ENCODE results near the gene BANK1.
"Not testable (repeated sequence)": the region's sequence is repeated elsewhere in the genome, so short reads cannot be mapped to it uniquely, and the experiment has no call there.

The BANK1 gene

DNA sequence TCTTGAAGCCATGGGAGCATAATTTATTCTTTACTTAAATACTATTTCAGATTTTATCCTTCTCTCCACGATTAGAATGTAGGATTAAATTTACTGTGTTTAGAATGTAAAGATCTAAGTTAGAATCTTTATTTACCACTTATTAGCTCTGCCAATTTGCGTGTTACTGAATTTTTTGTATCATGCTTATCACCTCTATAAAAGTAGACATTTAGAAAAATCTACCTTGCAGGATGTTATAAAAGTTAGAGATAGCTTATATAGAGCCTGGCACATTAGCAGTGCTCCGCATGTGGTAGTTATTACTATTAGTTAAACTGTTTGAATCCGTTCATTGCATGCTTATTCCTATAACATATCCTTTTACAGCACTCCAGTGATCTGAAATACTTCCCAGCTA is 97.9 kb downstream of the BANK1 start:
- TF ChIP-seq ZNF70 (CRISPR knock-in tag; IDR thresholded peaks at IDR 0.05): no peak
- no peak for TF ChIP-seq ZNF565 (CRISPR knock-in tag; conservative IDR thresholded peaks at IDR 0.05; ENCODE audit: low read depth)
- no peak for TF ChIP-seq ESRRG (CRISPR knock-in tag; IDR thresholded peaks at IDR 0.05)
- TF ChIP-seq, protein P1, sequence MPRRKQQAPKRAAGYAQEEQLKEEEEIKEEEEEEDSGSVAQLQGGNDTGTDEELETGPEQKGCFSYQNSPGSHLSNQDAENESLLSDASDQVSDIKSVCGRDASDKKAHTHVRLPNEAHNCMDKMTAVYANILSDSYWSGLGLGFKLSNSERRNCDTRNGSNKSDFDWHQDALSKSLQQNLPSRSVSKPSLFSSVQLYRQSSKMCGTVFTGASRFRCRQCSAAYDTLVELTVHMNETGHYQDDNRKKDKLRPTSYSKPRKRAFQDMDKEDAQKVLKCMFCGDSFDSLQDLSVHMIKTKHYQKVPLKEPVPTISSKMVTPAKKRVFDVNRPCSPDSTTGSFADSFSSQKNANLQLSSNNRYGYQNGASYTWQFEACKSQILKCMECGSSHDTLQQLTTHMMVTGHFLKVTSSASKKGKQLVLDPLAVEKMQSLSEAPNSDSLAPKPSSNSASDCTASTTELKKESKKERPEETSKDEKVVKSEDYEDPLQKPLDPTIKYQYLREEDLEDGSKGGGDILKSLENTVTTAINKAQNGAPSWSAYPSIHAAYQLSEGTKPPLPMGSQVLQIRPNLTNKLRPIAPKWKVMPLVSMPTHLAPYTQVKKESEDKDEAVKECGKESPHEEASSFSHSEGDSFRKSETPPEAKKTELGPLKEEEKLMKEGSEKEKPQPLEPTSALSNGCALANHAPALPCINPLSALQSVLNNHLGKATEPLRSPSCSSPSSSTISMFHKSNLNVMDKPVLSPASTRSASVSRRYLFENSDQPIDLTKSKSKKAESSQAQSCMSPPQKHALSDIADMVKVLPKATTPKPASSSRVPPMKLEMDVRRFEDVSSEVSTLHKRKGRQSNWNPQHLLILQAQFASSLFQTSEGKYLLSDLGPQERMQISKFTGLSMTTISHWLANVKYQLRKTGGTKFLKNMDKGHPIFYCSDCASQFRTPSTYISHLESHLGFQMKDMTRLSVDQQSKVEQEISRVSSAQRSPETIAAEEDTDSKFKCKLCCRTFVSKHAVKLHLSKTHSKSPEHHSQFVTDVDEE (CRISPR knock-in tag; IDR thresholded peaks at IDR 0.05): no peak
- no peak for TF ChIP-seq TCF4 (CRISPR knock-in tag; IDR thresholded peaks at IDR 0.05; ENCODE audit: borderline replicate concordance)
- TF ChIP-seq, protein P2, sequence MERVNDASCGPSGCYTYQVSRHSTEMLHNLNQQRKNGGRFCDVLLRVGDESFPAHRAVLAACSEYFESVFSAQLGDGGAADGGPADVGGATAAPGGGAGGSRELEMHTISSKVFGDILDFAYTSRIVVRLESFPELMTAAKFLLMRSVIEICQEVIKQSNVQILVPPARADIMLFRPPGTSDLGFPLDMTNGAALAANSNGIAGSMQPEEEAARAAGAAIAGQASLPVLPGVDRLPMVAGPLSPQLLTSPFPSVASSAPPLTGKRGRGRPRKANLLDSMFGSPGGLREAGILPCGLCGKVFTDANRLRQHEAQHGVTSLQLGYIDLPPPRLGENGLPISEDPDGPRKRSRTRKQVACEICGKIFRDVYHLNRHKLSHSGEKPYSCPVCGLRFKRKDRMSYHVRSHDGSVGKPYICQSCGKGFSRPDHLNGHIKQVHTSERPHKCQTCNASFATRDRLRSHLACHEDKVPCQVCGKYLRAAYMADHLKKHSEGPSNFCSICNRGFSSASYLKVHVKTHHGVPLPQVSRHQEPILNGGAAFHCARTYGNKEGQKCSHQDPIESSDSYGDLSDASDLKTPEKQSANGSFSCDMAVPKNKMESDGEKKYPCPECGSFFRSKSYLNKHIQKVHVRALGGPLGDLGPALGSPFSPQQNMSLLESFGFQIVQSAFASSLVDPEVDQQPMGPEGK (CRISPR knock-in tag; IDR thresholded peaks at IDR 0.05; ENCODE audit: borderline replicate concordance): no peak
- TF ChIP-seq, protein P3, sequence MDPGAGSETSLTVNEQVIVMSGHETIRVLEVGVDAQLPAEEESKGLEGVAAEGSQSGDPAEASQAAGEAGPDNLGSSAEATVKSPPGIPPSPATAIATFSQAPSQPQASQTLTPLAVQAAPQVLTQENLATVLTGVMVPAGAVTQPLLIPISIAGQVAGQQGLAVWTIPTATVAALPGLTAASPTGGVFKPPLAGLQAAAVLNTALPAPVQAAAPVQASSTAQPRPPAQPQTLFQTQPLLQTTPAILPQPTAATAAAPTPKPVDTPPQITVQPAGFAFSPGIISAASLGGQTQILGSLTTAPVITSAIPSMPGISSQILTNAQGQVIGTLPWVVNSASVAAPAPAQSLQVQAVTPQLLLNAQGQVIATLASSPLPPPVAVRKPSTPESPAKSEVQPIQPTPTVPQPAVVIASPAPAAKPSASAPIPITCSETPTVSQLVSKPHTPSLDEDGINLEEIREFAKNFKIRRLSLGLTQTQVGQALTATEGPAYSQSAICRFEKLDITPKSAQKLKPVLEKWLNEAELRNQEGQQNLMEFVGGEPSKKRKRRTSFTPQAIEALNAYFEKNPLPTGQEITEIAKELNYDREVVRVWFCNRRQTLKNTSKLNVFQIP (CRISPR knock-in tag; IDR thresholded peaks at IDR 0.05; ENCODE audit: borderline replicate concordance, low read depth): no peak
- ATAC-seq: no peak

DNA sequence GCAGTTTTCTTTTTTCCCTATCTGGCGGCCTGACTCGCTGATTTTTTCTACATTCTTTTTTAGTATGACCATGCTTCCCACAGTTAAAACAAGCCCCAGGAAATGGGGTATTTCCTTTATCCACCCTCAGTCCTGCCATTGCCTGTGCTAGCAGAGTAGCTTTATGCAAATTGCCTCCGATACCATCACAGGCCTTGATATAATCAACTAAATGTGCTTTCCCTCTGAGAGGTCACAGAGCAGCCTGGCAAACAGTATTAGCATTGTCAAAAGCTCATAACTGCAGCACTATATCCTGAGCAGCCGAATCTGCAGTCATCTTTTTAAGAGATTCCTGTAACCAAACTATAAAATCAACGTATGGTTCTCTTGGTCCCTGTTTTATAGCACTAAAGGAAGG is 115.0 kb downstream of the BANK1 start:
- ATAC-seq: not testable (repeated sequence)

DNA sequence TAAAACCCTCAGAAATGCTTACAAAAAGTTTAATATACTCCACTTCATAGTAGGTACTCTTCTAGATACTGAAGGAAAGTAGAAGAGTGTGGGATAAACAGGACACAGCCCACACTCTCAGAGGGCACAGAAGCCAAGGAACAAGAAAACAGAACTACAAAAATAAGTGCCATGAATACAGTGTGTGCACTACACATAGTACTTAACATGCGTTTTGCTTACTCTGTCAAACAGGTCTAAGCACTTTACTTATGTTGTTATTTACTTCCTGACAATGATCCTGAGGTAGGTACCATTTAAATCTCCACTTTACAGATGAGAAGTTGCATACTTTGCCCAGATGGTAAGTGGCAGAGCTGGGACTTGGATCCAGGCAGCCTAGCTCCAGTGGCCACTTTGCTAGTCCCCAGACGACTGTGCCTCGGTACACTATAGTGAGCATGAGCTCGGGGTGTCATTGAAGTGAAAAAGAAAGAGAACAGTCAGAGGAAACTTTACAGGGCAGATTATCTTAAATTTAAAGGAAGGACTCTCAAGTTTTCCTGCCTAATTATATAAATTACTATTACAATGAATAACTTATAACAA is 120.3 kb downstream of the BANK1 start:
- ATAC-seq: no peak
- TF ChIP-seq RARB (CRISPR knock-in tag; IDR thresholded peaks at IDR 0.05): no peak
- no peak for TF ChIP-seq BACH2 (CRISPR knock-in tag; IDR thresholded peaks at IDR 0.05; ENCODE audit: borderline replicate concordance)
- TF ChIP-seq, protein P1 (CRISPR knock-in tag; IDR thresholded peaks at IDR 0.05): no peak
- no peak for TF ChIP-seq TCF4 (CRISPR knock-in tag; IDR thresholded peaks at IDR 0.05; ENCODE audit: borderline replicate concordance)
- no peak for TF ChIP-seq ZFP30 (CRISPR knock-in tag; IDR thresholded peaks at IDR 0.05)
- TF ChIP-seq, protein P4, sequence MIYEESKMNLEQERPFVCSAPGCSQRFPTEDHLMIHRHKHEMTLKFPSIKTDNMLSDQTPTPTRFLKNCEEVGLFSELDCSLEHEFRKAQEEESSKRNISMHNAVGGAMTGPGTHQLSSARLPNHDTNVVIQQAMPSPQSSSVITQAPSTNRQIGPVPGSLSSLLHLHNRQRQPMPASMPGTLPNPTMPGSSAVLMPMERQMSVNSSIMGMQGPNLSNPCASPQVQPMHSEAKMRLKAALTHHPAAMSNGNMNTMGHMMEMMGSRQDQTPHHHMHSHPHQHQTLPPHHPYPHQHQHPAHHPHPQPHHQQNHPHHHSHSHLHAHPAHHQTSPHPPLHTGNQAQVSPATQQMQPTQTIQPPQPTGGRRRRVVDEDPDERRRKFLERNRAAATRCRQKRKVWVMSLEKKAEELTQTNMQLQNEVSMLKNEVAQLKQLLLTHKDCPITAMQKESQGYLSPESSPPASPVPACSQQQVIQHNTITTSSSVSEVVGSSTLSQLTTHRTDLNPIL (CRISPR knock-in tag; IDR thresholded peaks at IDR 0.05; ENCODE audit: low read depth): no peak
- no peak for TF ChIP-seq PPARA (CRISPR knock-in tag; IDR thresholded peaks at IDR 0.05; ENCODE audit: borderline replicate concordance)
- no peak for TF ChIP-seq ZC3H10 (CRISPR knock-in tag; IDR thresholded peaks at IDR 0.05)
- no peak for TF ChIP-seq ISL1 (CRISPR knock-in tag; IDR thresholded peaks at IDR 0.05)
- TF ChIP-seq OSR1 (CRISPR knock-in tag; IDR thresholded peaks at IDR 0.05): no peak
- TF ChIP-seq ZNF565 (CRISPR knock-in tag; conservative IDR thresholded peaks at IDR 0.05; ENCODE audit: low read depth): no peak

DNA sequence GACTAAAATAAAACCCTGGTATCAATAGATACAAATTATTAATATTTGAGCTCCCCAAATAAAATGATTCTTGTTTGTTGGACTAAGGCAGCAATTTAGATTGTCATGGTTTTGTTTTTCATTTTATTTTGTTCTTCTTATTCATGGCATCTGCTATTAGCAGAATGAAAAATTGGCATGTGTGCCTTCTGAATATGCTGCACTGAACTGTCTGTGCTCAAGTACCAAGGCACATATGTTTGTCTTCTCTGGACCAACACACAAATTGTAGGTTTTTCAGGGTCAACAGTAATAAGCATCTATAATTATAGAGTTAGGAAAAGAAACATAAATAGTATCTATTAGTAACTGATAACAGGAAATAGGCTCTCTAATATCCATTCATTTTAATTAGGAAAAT is 121.1 kb downstream of the BANK1 start:
- no peak for ATAC-seq
- TF ChIP-seq ZC3H10 (CRISPR knock-in tag; IDR thresholded peaks at IDR 0.05): no peak
- no peak for TF ChIP-seq OSR1 (CRISPR knock-in tag; IDR thresholded peaks at IDR 0.05)
- TF ChIP-seq, protein P1 (CRISPR knock-in tag; IDR thresholded peaks at IDR 0.05): no peak
- no peak for TF ChIP-seq RARB (CRISPR knock-in tag; IDR thresholded peaks at IDR 0.05)
- no peak for TF ChIP-seq ISL1 (CRISPR knock-in tag; IDR thresholded peaks at IDR 0.05)
- no peak for TF ChIP-seq PPARA (CRISPR knock-in tag; IDR thresholded peaks at IDR 0.05; ENCODE audit: borderline replicate concordance)
- TF ChIP-seq ZFP3 (CRISPR knock-in tag; IDR thresholded peaks at IDR 0.05): no peak
- TF ChIP-seq, protein P4 (CRISPR knock-in tag; IDR thresholded peaks at IDR 0.05; ENCODE audit: low read depth): no peak
- no peak for TF ChIP-seq ARNTL (CRISPR knock-in tag; IDR thresholded peaks at IDR 0.05; ENCODE audit: borderline replicate concordance, low read depth)
- no peak for TF ChIP-seq CSDC2 (CRISPR knock-in tag; IDR thresholded peaks at IDR 0.05)
- TF ChIP-seq GLIS3 (CRISPR knock-in tag; IDR thresholded peaks at IDR 0.05): no peak
- no peak for TF ChIP-seq ZFP30 (CRISPR knock-in tag; IDR thresholded peaks at IDR 0.05)
- no peak for TF ChIP-seq ESRRG (CRISPR knock-in tag; IDR thresholded peaks at IDR 0.05)
- TF ChIP-seq ZNF70 (CRISPR knock-in tag; IDR thresholded peaks at IDR 0.05): no peak
- no peak for TF ChIP-seq TOX (CRISPR knock-in tag; IDR thresholded peaks at IDR 0.05; ENCODE audit: borderline replicate concordance)
